HG03460 (cell line): Measurements from ENCODE around the gene DEAF1.

Experiments used
- ATAC-seq: cut with Tn5 transposase; IDR thresholded peaks from one replicate; pipeline ENCODE4 v1.9.1; 2021; ENCODE audit not compliant: unreplicated experiment

Gene DEAF1

DNA sequence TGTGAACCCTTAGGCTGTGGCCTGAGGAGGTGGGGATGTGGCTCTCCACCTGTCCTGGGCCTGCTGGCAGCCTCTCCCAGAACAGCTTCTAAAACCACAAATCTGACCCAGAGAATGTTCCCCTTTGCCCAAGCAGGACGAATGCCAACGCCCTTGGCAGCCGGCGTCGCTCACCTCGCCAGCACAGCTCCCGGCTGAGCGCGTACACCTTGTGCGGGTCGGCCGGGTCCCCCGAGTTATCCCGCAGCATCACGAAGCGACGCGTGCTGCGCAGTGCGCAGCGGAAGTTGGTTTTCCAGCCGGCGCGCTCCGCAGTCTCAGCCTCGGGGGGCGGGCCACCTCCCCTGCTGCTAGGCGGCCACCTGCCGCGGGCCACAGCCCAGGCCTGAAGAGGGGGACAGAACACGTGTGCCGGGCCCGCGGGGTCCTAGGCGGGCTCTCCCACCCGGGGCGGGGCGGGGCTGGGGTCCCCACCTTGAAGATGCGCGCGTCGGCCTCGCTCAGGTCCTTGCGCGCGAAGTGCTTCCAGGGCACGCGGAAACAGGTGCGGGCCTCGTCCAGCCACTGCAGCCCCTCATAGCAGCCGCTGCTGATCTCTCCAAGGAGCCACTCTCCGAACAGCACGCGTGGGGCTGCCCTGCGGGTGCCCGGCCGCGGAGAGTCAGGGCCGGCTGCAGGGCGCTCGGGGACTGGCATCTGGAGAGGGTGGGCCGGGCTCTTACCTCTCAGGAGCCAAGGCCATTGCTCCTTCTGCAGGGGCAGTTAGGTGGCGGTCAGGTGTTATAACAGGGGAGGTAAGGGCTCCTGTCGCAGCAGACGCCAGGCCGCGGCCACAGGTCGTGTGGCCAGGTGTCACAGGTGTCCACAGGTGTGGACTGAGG, 80.2 kb downstream of the DEAF1 start:
- ATAC-seq: no peak

DNA sequence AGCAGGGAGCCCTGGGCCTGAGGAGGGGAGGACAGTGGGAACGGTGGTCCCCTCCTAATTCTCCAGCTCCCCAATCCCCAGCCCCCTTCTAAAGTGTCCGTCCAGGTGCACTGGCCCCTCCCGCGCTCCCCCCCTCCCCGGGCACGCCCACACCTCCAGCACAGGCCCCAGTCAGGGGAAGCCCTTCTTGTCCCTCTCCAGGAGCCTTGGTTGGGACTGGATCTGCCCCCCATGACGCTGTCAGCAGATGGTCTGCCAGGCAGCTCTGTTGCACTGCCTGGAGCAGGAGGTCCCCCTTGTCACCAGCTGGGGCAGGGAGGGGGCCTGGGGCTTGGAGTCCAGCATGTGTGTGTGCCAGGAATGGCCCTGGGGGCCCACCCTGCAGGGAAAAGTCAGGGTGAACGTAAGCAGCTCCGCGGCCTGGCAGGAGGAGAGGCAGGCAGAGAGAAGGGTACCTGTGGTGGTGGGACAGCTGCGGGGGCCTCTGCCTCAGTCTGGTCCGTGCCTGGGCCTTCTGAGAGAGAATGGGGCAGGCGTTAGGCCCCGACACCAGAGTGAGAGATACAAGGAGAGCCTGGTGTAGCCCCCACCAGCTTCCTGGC, 80.9 kb downstream of the DEAF1 start:
- no peak for ATAC-seq

DNA sequence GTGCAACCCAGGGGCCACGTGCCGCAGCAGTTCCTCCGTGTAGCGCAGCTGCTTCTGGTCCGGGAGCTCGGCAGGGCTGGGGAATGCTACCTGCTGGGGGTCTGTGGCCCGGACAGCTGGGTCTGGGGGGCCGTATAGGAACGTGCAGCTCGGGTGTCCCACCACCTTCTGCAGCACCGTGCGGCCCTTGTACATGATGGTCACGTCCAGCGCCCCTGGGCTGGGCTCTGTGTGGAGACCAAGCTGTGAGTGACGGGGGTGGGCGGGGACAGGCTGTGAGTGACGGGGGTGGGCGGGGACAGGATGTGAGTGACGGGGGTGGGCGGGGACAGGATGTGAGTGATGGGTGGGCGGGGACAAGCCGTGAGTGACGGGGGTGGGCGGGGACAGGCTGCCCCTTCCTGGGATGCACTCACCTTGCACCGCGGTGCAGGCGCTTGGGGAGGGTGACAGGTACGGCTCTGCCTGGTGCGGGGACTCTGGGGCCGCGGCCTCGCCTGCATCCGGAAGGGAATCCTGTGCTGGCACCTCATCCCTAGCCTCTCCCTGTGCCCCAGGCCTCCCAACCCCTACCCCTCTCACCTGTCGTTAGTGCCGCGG, 81.6 kb downstream of the DEAF1 start:
- no peak for ATAC-seq

DNA sequence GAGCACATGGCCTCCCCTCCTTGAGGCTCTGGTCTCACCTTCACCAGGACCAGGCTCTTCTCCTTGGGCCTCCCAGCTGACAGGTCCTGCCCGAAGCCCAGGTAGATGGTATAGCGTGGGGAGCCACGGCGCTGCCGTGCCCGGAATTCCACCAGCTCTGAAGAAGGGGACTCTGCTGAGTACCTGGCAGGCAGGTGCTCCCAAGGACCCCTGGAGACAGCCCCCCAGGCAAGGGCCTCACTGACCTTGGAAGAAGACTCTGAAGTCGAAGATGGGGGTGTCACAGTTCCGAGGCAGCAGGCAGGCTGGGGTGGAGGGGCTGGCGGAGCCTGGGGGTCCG, 82.1 kb downstream of the DEAF1 start:
- ATAC-seq: no peak

DNA sequence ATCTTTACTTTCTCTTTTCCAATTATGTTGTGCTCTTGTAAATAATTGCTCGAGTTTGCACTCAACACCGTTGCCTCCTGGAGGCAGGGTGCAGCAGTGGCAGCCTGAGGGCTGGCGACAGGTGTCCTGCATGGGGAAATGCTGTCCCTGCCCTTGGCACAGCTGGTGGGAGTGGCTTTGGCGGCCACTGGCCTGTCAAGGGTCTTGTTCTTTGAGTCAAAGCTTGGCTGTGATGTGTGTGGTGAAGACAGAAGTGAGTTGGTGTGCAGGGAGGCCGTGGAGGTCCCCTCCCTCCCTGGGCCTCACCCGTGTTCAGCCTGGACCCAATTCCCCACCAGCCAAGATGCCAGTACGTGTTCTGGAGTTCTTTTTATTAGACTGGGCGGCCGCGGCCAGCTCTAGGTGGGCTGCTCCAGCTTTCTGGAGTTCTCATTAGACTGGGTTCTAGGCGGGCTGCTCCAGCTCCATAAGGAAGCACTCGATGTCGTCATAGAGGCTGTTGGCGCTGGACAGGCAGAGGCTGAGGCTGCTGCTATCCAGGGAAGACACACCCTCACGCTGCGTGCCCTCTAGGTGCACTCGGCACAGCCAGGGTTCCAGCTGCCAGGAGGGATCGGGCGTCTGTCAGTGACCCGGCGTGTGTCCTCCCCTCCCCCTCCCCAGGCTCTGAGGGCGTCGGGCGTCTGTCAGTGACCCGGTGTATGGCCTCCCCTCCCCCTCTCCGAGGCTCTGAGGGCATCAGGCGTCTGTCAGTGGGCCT, 82.6 kb downstream of the DEAF1 start:
- ATAC-seq: no peak

DNA sequence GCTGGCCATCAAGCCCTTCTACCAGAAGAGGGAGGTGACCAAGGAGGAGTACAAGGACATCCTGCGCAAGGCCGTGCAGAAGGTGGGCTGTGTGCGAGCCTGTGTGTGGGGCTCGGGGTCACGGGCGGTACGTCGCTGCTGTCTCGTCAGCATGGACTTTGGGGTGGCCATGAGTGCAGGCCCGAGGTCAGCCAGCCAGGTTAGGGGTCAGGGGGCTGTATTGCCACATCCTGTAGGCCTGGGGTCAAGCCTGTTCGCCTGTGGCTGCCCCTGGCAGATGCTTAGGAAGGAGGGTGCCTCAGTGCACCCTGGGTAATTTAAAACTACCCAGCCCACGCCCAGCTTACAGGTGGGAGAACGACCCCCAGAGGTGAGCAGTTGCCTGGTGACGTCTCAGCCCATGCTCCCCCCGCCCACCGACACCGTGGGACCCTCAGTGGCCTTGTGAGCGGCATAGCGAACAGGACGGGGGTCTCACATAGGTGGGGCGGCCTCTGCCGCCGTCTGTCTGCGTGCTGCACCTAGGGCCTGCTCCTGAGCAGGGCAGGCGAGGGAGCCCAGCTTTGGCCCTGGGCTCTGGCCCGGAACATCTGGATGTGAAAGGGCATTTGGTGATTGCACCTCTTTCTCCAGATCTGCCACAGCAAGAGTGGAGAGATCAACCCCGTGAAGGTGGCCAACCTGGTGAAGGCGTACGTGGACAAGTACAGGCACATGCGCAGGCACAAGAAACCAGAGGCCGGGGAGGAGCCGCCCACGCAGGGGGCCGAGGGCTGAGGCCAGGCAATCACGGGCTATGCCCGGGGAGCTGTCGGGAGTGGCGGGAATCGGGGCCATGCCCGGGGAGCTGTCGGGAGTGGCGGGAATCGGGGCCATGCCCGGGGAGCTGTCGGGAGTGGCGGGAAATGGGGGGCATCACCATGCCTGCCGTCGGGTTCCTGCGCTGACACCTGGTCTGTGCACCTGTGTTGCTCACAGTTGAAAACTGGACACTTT, 83.7 kb downstream of the DEAF1 start:
- ATAC-seq: no peak

DNA sequence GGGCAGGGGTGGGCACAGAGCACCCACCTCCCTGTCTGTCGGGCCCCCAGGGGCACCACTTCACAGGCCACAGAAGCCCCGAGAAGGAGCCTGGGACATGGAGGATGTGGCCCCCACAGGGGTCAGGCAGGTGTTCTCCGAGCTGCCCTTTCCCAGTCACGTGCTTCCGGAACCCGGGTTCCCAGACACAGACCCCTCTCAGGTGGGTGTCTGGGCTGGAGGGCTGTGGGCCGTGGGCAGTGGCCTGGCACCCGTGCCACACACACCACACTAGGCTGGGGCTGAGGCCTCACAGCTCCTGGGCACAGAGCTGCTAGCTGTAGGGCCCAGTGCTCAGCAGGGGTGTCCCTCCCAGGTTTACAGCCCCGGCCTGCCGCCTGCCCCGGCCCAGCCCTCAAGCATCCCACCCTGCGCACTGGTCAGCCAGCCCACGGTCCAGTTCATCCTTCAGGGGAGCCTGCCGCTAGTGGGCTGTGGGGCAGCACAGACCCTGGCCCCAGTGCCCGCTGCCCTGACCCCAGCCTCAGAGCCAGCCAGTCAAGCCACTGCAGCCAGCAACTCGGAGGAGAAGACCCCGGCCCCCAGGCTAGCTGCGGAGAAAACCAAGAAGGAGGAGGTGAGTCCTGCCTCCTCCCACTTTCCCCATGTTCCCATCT, 84.7 kb downstream of the DEAF1 start:
- no peak for ATAC-seq

DNA sequence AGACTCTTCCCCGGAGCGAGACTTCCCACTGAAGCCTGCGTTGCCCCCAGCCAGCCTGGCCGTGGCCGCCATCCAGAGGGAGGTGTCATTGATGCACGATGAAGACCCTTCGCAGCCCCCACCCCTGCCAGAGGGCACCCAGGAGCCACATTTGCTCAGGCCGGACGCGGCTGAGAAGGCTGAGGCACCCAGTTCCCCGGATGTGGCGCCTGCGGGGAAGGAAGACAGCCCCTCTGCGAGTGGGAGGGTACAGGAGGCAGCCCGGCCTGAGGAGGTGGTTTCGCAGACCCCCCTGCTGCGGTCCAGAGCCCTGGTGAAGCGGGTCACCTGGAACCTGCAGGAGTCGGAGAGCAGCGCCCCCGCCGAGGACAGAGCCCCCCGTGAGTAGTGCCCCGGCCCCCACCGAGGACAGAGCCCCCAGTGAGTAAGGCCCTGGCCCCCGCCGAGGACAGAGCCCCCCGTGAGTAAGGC, 85.6 kb downstream of the DEAF1 start:
- no peak for ATAC-seq

DNA sequence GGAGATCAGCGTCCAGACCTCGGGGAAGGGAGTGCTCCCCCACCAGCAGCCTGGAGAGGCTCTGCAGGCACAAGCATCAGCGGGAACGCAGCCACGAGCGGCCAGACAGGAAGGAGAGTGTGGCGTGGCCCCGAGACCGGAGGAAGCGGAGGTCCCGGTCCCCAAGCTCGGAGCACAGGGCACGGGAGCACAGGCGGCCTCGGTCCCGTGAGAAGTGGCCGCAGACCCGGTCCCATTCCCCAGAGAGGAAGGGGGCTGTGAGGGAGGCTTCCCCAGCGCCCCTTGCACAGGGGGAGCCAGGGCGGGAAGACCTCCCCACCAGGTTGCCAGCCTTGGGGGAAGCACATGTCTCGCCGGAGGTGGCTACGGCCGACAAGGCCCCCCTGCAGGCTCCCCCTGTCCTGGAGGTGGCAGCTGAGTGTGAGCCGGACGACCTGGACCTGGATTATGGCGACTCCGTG, 86.2 kb downstream of the DEAF1 start:
- no peak for ATAC-seq

DNA sequence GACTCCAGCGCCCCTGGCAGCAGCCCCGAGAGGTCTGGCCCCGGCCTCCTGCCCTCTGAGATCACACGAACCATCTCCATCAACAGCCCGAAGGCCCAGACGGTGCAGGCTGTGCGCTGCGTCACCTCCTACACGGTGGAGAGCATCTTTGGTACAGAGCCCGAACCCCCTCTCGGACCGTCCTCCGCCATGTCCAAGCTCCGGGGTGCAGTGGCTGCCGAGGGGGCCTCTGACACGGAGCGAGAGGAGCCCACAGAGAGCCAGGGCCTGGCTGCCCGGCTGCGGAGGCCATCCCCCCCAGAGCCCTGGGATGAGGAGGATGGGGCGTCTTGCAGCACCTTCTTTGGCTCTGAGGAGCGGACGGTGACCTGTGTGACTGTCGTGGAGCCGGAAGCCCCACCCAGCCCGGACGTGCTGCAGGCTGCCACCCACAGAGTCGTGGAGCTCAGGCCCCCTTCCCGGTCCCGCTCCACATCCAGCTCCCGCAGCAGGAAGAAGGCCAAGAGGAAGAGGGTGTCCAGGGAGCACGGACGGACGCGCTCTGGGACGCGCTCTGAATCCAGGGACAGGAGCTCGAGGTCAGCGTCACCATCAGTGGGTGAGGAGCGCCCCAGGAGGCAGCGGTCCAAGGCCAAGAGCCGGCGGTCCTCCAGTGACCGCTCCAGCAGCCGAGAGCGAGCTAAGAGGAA, 86.9 kb downstream of the DEAF1 start:
- no peak for ATAC-seq

DNA sequence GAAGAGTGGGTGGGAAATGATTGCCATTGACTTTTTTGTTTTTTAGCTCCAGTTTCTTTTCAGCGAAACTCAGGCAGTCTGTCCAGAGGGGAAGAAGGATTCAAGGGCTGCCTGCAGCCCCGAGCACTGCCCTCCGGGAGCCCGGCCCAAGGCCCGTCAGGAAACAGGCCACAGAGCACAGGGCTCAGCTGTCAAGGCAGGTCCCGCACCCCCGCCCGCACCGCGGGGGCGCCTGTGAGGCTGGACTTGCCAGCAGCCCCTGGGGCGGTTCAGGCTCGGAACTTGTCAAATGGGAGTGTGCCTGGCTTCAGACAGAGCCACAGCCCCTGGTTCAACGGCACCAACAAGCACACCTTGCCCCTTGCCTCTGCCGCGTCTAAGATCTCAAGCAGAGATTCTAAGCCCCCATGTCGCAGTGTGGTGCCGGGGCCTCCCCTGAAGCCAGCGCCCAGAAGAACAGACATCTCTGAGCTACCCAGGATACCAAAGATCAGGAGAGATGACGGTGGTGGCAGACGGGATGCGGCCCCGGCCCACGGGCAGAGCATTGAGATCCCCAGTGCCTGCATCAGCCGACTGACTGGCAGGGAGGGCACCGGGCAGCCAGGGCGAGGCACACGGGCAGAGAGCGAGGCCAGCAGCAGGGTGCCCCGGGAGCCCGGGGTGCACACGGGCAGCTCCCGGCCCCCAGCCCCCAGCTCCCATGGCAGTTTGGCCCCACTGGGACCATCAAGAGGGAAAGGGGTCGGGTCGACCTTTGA, 87.8 kb downstream of the DEAF1 start:
- ATAC-seq: no peak

DNA sequence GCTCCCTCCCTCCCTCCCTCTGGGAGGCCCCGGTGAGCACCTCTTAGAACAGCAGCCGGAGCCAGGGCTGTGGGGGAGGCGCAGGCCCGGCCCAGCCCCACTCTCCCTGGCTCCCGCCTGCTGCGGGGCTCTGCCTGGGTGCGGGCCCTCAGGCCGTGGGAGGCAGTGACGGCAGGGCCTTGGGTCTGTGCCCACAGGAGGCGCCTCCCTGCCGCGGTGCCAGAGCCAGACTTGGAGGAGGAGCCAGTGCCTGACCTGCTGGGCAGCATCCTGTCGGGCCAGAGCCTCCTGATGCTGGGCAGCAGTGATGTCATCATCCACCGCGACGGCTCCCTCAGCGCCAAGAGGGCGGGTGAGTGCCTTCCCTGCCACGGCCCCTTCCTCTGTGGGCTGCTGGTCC, 88.8 kb downstream of the DEAF1 start:
- ATAC-seq: no peak

DNA sequence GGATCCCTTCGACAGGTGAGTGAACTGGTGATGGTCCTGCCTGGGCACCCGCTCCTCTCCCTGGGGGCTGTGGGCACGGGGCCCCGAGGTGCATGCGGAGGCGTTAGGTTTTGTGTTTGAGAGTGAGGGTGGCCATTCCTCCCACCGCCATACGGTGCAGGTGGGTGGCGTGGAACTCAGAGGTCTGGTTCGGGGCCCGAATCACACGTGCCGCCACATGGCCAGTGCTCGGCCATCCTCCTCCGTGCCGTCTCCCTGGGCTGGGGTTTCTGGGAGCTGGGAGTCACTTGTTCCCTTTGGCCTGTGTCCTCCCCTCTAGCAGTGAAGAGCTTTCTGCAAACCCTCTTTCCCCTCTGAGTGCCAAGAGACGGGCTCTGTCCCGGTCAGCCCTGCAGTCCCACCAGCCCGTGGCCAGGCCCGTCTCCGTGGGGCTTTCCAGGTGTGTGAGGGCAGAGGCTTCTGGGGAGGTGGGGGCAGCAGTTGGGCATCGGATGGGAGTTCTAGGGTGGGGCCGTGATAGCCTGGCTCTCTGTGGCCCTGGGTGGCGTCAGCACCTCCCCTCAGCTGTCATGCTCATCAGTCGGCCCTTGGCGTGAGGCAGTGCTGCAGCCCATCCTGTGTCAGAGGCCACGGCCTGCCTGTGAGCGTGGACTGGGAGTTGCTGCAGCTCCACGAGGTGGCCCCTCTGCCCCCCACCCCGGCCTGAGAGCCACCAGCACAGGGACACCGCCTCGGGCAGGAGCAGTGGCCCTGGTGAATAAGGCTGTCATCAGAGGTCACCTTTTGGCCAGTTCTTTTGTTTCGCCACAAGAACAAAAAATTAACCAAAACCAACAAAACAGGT, 89.5 kb downstream of the DEAF1 start:
- no peak for ATAC-seq

DNA sequence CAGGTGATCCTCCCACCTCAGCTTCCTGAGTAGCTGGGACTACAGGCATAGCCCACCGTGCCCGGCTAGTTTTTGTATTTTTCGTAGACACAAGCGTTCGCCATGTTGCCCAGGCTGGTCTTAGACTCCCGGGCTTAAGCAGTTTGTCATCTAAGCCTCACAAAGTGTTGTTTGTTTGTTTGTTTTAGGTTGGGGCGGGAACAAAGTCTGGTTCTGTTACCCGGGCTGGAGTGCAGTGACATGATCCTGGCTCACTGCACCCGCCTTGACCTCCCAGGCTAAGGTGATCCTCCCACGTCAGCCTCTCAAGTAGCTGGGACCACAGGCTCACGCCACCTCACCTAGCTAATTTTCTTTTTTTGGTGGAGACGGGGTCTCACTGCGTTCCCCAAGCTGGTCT, 91.9 kb downstream of the DEAF1 start:
- ATAC-seq: no peak

DNA sequence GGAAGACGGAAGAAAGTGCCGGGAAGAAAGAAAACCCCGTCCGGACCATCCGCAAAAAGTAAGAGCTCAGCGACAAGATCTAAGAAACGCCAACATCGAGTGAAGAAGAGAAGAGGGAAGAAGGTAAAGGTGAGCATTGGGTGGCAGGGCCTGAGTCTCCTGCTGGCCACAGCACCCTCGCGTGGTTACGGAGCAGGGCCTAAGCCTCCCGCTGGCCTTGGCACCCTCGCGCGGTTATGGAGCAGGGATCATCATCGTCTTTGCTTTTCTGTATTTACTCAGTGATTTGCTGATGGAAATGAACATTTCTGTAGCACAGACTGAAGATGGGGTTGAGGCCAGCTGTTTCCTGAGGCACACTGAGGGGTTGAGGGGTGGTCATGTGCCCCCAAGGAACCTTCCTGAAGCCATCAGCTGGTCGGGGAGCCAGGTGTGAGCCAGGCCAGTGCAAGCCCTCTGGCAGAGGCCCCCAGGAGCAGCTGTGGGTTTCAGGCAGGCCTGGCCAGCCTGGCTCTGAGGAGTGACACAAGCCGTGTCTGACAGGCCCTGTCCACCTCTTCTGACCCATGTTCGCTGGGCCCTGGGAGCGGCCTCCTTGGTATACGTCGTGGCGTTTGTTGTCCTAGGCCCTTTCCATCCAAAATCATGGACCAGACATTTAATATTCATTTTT, 93.3 kb downstream of the DEAF1 start:
- no peak for ATAC-seq

DNA sequence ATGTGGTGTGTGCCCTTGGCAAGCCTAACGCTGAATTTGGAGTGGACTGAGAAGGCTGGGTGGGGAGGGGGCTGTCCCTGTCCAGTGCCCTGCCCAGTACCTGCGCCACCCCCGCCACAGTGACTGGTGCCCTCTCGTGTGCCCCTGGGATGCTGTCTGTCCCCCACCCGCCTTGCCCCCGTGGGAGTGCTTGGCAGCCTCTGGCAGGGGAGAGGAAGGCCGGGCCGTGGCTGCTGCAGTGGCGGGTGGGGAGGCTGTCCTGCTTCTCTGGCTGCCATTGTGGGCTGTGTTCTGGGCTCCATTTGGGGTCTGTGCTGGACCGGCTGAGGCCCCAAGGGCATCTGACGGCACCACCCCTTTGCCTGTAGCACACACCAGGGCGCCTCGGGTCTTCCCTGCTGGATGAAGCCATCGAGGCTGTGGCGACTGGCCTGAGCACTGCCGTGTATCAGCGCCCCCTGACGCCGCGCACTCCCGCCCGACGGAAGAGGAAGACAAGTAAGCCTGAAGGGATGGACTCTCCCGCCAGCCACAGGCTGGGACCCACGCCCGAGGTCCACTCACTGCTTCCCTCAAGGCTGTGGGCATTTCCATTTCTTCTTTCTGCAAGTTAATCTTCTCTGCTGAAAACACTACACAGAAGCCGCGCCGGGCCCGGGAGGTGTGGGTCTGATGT, 96.9 kb downstream of the DEAF1 start:
- no peak for ATAC-seq
